Activated CD4-positive, alpha-beta T cell treated with anti-CD3 and anti-CD28 coated beads for 4 hours (primary cell): ENCODE data around the gene TDRD9.

Experiments used
- DNase-seq, 2 donors: peaks; one replicate each; pipeline ENCODE4 v3.0.0-alpha.2; 2020

Gene TDRD9

DNA sequence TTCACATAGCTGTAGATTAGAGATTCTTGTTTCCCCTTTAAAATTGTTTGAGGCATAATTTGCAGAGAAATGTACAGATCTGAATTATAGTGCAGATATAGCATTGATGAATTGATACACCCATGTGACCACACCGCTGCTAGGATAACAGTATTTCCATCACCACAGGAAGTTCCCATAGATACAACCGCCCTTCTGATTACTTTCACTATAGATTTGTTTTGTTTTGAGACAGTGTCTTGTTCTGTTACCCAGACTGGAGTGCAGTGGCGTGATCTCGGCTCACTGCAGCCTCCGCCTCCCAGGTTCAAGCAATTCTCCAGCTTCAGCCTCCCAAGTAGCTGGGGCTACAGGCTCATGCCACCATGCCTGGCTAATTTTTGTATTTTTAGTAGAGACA is 148.5 kb downstream of the TDRD9 start:
- DNase-seq, result no peak

DNA sequence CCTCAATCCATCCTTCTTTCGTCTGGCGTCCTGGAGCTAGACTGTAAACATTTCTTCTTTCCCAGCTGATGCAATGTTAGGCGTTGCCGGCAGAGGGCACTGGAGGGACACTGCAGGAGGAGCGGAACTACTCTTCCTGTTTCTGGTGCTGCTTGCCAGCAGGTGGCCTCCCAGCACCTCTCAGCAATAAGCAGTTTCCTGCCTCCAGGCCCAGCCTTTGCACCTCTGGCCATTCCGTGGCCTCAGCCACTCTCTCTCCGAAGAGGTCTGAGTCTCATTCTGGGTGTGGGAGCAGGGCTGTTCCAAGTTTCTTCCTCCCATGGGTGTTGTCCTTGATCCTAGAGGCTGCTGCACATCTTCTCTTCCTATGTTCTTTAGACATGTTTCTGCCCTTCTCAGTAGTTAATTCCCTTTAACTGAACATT is 149.8 kb downstream of the TDRD9 start:
- peak; percentile 79 to 83 for DNase-seq

- no peak for DNase-seq
Measured at GRCh38 chr14:104080376-104081260, 152.4 kb downstream of the TDRD9 start.

DNA sequence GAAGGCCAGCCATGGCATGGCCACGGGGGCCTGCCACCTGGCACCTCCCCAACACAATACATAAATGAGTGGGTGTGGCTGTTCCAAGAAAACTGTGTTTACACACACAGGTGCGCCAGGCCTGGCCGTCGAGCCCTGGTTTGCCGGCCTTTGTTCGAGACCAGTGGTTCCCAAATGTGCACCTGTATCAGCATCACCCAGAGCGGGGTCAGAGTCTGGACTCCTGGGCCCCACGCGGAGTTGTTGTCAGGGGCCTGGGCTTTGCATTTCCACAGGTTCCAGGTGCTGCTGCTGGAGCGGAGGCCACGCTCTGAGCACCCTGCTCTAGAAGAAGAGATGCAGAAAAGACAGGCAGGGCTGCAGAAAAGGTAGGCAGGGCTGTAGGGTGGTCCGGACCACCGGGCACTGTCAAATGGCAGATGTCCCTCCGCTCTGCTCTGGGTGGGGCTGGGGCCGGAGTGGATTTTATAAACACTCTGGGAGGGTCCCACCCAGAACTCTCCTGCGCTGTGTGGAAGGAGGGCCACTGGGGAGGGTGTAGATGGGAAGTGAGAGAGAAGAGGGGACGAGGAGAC is 153.1 kb downstream of the TDRD9 start:
- no peak for DNase-seq

DNA sequence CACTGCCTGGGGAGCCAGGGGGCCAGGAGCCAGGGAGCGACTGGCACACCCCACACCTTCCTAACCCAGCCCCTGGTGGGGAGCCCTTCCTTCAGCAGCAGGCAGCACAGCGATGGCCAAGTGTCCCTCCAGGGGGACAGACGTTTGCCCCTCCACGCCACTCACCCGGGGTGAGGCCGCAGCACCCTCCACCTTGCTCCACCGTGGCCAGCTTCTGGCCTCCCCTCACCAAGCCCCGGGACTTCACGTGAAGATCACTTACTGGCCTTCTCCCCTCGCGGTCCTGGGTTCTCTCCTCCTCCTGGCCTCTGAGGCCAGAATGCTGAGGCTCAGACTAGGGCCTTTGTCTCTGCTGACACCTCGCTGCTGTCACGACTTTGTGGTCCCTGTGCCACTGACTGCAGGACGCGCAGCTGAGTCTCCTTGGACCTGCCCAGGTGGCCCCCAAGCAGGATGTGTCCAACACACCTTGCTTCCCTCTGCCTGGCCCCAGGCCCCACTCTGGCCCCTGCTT is 153.8 kb downstream of the TDRD9 start:
- no peak for DNase-seq

GRCh38 chr14:104082807-104083206 is 154.6 kb downstream of the TDRD9 start:
- DNase-seq, result no peak

DNA sequence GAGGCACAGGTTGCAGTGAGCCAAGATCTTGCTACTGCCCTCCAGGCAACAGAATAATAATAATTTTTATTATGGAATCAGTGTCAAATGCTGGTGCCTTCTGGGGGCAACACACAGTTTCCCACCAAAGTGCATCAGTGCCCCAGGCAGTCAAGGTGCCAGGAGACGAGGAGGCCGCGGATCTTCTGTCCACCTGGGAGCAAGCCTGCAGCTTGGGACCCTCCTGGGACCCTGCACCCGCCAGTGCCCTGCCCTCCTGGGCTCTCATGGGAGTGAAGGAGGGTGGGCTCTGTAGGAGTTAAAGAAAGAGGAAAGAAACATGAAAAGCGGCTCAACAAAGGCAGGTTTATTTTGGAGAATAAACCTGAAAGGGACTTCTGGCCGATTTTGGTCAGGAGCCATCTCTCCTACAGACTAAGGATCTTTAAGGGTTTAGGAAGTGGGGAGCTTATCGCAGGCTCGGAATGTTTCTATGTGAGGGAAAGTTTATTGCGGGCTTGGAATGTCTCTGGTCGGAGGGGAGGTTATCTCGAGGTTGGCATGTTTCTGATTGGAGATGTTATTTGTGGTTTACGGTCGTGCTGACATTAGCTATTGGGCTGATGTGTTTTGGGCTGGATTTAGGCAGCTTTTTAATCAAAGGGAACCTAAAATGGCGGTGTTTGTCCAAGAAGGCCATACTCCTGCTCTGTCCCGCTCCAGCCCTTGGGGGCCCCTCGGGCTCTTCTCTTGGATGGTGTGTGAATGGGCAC is 156.2 kb downstream of the TDRD9 start:
- no peak for DNase-seq

DNA sequence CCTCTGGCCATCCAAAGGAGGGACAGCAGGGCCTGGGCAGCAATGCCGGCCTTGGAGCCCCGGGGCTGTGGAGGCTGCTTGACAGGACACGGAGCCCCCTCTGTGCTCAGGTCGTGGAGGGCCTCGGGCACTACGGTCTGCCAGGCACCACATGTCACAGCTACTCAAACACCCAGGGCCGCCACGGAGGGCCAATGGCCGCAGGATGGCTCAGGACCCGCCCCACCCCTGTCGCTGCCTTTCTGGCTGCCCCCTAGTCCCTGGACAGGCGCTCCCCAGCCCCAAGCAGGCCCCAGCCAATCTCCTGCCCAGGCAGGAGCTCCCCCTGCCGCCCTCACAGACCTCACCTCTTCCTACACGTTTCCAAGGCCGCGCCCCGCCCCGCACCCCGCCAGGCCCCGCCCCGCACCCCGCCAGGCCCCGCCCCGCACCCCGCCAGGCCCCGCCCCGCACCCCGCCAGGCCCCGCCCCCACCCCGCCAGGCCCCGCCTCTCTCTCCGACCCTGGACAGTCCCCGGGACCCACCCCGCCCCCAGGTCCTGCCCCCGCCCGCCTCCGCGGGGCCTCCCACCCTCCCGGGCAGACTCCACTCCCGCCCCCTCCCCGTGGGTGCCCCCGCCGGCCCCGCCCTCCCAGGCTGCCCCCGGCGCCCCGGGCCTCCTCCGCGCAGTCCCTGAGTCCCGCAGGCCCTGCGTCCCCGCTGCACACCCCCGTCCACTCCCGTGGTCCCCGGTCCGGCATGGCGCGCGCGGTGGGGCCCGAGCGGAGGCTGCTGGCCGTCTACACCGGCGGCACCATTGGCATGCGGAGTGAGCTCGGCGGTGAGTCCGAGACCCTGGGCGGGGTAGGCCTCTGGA is 157.0 kb downstream of the TDRD9 start, which contains the start of gene ASPG:
Gene ASPG, plus strand, starts transcription at position 669 of the 857 bp plus-strand sequence. Its CDS starts 71 bp downstream, at position 740.
- DNase-seq, result peak in 1 of 2 donors; percentile 34

GRCh38 chr14:104085889-104086201 is 157.6 kb downstream of the TDRD9 start:
- no peak for DNase-seq

DNA sequence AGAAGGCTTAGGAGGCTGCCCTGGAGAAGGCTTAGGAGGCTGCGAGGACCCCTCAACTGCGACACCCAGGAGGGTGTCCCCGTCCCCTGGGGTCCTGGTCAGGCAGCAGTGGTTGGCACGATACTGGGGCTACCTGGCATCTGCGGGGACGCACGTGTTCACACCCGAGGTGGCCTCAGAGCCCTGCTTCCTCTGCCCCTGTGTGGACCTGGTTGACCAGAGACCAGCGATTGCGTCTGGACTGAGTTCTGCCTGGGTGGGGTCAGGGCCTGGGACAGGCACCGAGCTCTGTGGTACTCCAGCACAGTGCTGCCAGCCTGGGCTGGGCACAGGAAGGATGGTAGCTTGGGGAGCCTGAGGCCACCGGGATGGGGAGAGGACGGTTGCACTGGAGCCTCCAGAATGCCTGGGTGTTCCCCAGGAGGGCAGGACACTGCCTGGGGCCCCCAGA is 158.0 kb downstream of the TDRD9 start:
- DNase-seq, result no peak

DNA sequence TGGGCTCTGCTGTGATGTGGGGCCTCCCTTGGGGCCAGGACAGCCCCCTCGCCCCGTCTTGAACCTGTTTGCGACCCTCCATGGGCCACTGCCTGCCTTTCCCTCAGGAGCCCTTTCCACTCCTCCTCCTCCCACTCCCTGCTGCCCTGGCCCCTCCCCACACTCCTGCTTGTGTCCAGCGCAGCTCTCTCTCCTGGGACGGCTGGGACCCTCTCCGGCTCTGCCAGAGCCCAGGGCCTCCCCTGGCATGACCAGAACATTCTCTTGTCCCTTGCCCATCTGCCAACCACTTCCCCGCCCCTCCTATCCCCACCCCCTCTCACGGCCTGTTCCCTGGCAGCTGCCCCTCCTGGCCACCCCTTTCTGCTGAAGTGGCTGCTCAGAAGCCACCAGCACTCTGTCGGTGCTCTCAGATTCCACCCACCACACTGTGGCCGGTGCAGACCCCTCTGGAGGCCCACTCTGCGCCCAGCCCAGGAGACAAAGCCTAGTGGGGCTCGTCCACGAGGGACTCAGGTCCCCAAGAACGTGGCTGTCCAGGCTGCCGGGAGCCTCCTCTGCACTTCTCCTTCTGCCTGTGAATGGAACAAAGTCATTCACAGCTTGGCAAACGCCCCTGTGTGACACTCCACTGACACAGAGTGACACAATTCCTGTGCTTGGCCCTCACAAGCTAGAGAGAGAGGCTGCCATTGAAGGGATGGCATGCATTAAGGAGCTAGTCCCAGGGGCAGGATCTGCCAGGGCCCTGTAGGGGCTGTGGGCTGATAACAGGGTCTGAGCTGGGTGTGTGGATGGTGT is 158.6 kb downstream of the TDRD9 start:
- DNase-seq, result no peak

GRCh38 chr14:104087505-104087904 is 159.2 kb downstream of the TDRD9 start:
- no peak for DNase-seq

- no peak for DNase-seq
Measured at GRCh38 chr14:104087981-104088850, 160.0 kb downstream of the TDRD9 start.

- DNase-seq, result no peak
Measured at GRCh38 chr14:104090071-104090748, 162.0 kb downstream of the TDRD9 start.

DNA sequence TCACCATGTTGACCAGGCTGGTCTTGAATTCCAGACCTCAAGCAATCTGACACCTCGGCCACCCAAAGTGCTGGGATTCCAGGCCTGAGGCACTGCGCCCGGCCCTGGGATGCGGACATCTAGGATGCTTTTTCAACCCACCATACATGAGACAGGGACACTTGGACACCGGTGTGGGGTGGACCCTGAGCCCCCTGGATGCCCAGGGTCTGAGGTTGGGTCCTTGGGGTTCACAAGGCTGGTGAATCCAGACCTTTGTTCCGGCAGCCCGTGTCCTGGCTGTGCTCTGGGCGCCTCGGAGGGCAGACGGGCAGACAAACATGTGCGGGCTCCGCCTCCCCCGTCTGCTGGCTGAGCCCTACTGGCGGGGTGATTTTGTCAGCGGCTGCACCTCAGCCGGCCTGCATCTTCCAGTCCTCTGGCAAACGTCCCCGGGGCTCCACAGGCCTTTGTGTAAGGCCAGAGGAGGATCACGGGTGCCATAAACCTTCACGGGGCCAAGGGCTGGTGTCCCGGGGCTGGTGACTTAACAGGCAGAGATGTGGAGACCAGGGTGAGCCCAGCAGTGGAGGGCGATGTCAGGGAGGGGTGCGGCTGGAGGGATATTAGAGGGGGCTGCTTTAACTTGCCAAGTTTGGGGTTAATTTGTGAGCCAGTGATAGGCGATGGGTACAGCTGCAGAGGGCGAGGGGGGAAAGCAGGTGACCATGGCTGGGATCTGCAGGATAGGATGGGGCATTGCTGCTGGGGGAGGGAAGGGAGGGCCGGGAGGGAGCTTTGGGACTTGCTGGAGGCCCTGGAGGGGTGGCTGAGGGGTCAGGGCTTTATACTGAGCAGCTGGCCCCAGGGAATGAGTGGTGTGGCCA is 163.0 kb downstream of the TDRD9 start:
- no peak for DNase-seq

- no peak for DNase-seq
Measured at GRCh38 chr14:104091927-104092771, 163.9 kb downstream of the TDRD9 start.

GRCh38 chr14:104092931-104093365 is 164.7 kb downstream of the TDRD9 start:
- no peak for DNase-seq
